Mucosa of descending colon (tissue), 3 donors: ENCODE measurements around the gene USP34. TPM values are rescaled to one million over a fixed set of nuclear protein-coding genes. Genes with fewer than 3 reads are reported as not detected.

Experiments used
- ATAC-seq: fragments of 200-7000 bp; cut with Tn5 transposase; one replicate; pipeline ENCODE4 v1.9.1; 2020; ENCODE audit warnings: mild to moderate bottlenecking, moderate library complexity
- DNase-seq, 3 donors: peaks; one replicate each; pipeline ENCODE4 v3.0.0-alpha.2; 2020
- H3K36me3 ChIP-seq: fragments of 200-600 bp; one replicate; pipeline ENCODE4 v1.8.0; 2021; ENCODE audit warnings: low read depth, mild to moderate bottlenecking
- H3K4me1 ChIP-seq: fragments of 200-600 bp; one replicate; pipeline ENCODE4 v1.8.0; 2021; ENCODE audit warnings: low read depth, mild to moderate bottlenecking
- H3K4me3 ChIP-seq: fragments of 200-600 bp; one replicate; pipeline ENCODE4 v1.8.0; 2021; ENCODE audit warnings: mild to moderate bottlenecking
- H3K9me3 ChIP-seq: fragments of 200-600 bp; one replicate; pipeline ENCODE4 v1.8.0; 2021; ENCODE audit warnings: mild to moderate bottlenecking
- CTCF ChIP-seq: fragments of 200-600 bp; IDR thresholded peaks from one replicate; pipeline ENCODE4 v1.8.0; 2022; ENCODE audit warnings: antibody characterized with exemption, mild to moderate bottlenecking
- intact Hi-C, 2 donors: fragments of 100-400 bp; cut with DNase I in 1 of 2; cut with micrococcal nuclease in 1 of 2; formaldehyde crosslinking; loops; one replicate each; pipeline versions ENCODE4 v1.11.0 to v1.11.1; 2022; cut with DNase I, micrococcal nuclease
- total RNA-seq, 3 donors: library from RNA; stranded (reverse); fragmentation: NEBNext Ultra II Directional in 2 of 3; extraction: Animal tissue kit (Norgen Biotek cat#: 25700) in 2 of 3; gene quantifications; one replicate each; pipeline versions ENCODE4 v1.2.1 to v1.2.4, GENCODE V29; 2021 to 2023
- donor health status: DM: no; HTN: no; CAD: no; lungs with moderate emphysema.
- donor health status: DM: no; HTN: no; CAD: no.
- donor health status: DM: no; HTN: yes; CAD: no.

The USP34 gene
- total RNA-seq, 3 donors from 2014 or later = 67.9 to 132 (median 88.4) TPM

GRCh38 chr2:61318553-61318952 is 152.3 kb downstream of the USP34 start:
- no peaks in the 10 kb centered on the region for H3K4me1 ChIP-seq
- no peak for ATAC-seq
- no peaks in the 10 kb centered on the region for H3K36me3 ChIP-seq

GRCh38 chr2:61295981-61296380 is 174.9 kb downstream of the USP34 start:
- DNase-seq = no peak
- Histone ChIP-seq H3K36me3 (no peaks in the 10 kb centered on the region), H3K9me3 (no peaks in the 10 kb centered on the region), H3K4me1 (no peaks in the 10 kb centered on the region), H3K4me3 (no peak overlapping the region)
- TF ChIP-seq CTCF = no peak
- no peak for ATAC-seq
- intact Hi-C loops = no loop called here

More at GRCh38 chr2:61318553-61318952, 152.3 kb downstream of the USP34 start:
- intact Hi-C loops = no loop called here
- no peak for TF ChIP-seq CTCF
- Histone ChIP-seq H3K9me3 (no peaks in the 10 kb centered on the region), H3K4me3 (no peak overlapping the region)
- no peak for DNase-seq

- ATAC-seq = no peak
- intact Hi-C loops = no loop called here
- no peak overlapping the region for H3K4me3 ChIP-seq
- no peak for DNase-seq
- H3K4me1 ChIP-seq = peaks cover 5% of the 10 kb centered on the region
- no peak for TF ChIP-seq CTCF
- H3K9me3 ChIP-seq = no peaks in the 10 kb centered on the region
- no peaks in the 10 kb centered on the region for H3K36me3 ChIP-seq
Observed at GRCh38 chr2:61291851-61292575, 178.9 kb downstream of the USP34 start.

GRCh38 chr2:61288070-61288841 is 182.6 kb downstream of the USP34 start:
- intact Hi-C loops = no loop called here
- no peaks in the 10 kb centered on the region for H3K36me3 ChIP-seq
- no peak for TF ChIP-seq CTCF
- DNase-seq (peak in 1 of 3 donors; percentile 38), ATAC-seq (peak; percentile 93)
- H3K9me3 ChIP-seq = no peaks in the 10 kb centered on the region
- peaks cover 5% of the 10 kb centered on the region for H3K4me1 ChIP-seq
- H3K4me3 ChIP-seq = no peak overlapping the region

- H3K9me3 ChIP-seq = no peaks in the 10 kb centered on the region
- ATAC-seq = peak; percentile 81
- H3K4me3 ChIP-seq = no peak overlapping the region
- intact Hi-C loops = no loop called here
- H3K4me1 ChIP-seq = peaks cover 5% of the 10 kb centered on the region
- DNase-seq = peak in 1 of 3 donors; percentile 25
- H3K36me3 ChIP-seq = no peaks in the 10 kb centered on the region
- no peak for TF ChIP-seq CTCF
Observed at GRCh38 chr2:61287254-61287653, 183.6 kb downstream of the USP34 start.
